GM18861 (cell line): ENCODE measurements around the gene BOD1.

Experiments used
- ATAC-seq: cut with Tn5 transposase; IDR thresholded peaks from one replicate; pipeline ENCODE4 v1.9.1; 2021; ENCODE audit not compliant: unreplicated experiment

BOD1 gene

DNA sequence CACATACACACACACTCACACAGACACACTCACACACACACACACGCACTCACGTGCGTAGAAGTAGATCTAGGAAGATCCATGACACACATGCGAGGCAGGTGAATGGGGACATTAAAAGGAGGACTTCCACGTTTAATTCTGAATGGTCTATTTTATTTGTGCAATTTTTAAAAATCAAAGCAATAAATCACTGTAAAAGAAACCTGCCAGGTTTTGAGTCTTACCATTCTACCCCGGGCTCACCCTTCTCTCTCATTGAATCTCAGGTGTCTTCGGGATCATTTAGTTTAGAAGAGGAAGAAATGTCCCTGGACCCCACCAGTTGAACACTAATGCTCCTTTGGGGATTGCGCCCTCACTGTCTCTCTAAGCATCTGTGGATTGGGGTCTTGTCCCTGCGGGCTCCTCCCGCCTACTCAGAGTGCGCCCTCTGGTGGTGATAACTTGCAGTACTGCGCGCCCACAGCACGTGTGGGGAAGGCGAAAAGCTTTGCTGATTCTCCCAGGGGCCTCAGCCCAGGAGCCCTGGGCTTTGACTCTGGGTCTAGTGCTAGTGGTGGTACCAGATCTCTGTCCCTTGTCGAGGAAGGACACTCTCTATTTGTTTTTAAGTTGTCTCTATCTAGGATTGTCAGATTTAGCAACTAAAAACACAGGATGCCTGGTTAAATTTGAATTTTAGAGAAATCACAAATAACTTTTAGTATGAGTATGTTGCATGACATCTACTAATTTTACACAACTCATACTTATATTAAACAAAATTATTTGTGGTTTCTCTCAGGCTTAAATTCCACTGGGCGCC is 34.8 kb downstream of the BOD1 start:
- no peak for ATAC-seq

DNA sequence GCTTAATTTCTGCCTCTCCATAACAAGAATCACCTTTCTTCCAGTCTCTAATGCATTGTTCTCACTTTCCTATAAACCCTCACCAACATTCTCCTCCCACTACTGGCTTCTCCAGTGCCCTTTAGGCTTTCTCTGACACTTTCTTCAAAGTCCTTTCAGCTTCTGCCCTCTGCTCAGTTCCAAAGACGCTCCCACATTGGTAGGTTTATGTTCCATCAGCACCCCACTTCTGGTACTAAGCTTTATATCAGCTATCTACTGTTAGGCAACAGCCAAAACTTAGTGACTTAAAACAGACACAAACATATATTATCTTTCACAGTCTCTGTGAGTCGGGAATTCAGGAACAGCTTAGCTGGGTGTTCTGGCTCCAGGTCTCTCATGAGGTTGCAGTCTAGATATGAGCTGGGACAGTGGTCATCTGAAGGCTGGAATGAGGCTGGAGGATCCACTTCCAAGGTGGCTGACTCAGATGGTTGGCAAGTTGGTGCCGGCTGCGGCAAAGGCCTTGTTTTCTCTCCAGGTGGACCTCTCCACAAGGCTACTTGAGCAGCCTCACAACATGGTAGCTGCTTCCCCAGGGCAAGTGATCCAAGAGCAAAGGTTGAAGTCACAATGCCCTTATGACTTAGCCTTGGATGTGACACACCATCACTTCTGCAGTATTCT is 37.4 kb downstream of the BOD1 start:
- ATAC-seq = no peak

DNA sequence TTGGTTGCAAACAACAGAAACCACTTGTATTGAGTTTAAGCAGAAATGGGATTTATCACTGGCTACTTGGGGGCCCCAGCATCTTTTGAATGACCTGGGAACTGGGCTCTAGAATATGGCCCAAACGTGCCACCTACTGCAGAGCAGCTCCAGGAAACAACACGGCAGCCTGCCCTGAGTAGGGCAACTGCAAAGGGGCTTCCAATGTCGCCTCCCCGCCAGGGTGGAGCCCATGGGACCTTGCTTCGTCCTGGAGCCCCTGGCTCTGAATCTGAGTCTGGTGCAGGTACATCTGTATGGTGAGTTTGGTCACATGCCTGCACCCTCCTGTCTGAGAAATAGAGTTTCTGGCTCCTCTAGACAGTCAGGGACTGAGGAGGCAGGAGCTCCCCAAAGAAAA is 38.6 kb downstream of the BOD1 start:
- ATAC-seq = no peak

DNA sequence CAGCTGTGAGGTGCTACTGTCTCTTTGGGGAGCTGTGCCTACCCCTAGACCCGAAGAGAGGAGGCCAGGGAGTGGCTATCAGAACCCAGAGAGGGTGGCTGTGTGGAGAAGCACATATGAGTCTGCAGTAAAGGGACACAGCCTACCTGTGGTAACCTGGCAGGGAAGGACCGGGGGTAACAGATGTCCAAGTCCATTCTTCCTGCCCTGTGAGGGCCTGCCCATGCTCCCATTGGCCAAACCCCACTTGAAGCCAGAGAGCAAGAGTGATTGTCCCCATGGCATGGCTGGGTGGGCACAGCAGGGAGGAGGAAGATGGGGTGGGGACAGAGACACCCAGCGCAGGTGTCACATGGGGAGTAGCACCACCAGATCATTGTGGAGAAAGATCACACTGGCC is 39.3 kb downstream of the BOD1 start:
- ATAC-seq = no peak

DNA sequence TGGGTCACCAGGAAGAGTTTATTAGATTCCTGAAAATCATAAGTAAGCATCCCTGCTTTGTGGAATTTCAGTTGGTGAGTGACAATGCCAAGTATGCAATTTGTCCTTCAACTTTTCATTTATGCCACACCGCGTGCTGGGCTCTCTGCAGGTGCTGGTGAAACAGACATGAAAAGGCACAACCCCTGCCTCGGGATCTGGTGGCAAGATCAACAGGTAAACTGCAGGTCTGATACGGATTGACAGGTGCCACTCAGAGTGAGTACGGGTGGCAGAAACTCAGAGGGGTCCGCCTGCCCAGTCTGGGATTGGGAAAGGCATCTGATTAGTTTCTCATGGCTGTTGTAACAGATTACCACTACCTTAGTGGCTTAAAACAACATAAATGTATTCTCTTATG is 40.5 kb downstream of the BOD1 start:
- no peak for ATAC-seq

DNA sequence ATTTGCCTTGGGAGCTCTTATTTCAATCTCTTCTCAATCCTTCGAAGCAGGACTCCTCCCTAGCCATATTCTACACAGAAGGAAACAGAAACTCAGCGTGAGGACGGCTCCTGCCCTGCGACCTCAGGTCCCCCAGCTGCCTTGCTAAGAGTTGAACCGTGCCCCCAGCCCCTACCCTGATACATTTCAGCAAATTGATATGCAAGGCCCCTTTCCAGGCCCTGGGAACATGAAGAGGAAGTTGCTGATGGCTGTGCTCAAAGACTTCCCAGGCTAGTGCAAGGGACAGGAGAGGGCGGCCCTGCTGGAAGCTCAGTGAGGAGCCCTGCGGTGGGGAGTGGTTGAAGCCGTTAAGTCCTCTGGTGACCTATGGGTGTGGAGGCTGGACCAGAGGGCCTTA is 41.5 kb downstream of the BOD1 start:
- ATAC-seq = no peak

DNA sequence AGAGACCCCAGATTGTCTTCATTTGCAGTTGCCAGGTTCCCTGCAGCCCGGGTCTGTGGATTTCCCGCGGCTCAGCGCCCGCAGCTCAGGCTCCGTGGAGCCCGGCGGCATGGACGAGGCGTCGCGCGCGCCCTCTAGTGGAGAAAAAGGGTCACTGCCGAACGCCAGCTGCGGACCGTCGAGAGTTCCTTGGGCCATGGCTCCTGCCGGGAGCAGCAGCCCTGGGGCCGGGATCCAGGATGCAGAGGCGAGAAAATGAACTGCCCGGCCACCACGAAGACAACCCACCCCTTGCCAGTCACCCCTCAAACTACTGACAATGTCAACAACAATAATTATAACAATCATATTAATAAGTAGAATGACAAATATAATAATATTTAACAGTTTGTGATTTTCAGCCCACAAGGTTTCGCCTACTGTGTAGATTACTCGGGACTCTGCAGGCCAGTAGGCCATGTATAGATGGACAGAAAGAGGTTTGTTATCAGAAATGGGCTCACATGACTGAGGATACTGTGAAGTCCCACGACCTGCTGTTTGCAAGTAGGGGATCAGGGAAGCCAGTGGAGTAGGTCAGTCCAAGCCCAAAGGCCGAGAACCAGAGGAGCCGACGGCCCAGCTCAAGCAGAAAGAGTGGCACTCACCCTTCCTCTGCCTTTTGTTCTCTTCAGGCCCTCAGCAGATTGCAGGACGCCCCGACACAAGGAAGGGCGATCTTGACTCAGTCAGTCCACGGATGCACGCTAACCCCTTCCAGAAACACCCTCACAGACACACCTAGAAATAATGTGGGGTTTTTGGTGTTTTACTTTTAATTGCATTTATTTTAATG is 43.1 kb downstream of the BOD1 start:
- ATAC-seq = peak; percentile 51

DNA sequence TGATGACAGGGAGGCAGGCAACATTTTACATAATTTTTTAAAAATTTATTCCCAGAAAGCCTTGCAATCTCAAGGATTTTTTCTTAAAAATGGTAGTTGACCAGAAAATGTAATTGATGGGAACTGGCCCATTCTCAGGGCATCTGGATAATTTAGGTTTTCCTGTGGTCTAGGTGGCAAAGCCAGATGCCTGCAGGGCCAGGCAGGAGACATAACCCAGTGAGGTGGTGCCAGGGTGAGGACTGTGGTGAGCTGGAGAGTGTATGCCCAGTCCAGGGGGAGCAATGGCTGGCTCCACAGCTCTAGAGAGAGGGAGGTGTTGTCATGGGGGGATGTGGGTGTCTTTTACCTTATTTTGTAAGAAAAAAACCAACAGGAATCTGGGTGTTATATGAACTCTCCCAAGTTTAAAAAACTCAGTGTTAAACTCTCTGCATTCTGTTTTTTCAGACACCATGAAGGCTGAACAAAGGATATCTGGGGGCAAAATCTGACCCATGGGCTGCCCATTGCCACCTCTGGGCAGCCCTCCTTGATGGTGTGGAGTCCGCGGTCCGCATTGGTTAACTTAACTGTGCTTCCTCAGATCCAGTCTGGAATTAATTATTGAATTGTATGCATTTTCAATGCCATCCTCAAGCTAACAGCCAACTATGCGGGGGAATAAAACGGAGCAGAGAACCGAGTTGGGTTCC is 43.9 kb downstream of the BOD1 start:
- no peak for ATAC-seq

DNA sequence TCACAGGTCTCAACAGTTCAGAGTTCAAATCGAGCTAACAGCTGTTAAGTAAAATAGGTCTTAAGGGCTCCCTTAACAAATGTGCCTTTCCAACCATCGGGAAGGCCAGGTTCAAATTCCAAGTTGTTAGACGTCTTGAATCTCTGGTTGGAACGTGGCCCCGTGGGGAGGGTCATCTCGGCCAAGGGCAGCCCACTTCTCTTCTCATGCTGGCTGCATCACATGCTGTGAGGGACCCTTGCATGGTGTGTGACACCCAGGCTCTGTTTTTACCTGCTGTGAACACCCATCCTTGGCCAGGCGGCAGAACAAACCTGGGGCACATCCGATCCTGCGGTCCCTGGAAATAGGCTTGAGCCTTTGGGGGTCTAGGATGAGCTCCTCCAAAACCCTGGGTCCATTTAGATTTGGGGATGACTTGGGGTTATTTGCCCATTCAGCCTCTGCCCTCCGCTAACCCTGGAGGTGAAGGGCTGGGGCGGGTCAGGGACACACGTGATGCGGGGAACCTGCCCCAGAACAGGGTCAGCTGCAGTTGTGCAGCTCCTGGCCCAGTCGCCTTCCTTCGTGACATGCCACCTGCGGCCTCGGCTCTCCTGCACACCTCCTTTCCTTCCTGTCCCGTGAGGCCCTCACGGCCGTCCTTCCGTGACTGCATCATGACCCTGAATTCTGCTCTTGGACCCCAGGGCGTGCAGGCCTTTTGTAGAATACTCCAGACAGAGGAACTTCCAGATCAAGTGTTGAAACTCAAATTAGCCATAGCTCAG is 45.9 kb downstream of the BOD1 start:
- ATAC-seq = no peak

DNA sequence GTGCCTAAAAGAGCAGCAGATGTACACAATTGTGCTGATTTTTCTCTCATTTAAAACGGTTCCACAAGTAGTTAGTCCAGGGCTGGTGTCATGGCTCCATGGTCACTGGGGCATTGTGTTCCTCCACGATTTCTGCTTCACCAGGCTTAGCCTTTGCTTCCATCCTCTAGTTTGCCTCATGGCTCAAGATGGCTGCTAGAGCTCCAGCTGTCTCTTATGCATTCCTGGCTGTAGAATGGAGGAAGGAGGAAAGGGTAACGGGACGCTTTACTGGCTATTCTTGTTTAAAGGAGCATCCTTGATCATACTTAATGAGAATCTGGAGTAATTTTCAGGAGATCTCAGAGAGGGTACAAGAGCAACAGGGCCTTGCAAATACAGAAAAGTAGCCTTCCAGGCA is 47.7 kb downstream of the BOD1 start:
- ATAC-seq = no peak

DNA sequence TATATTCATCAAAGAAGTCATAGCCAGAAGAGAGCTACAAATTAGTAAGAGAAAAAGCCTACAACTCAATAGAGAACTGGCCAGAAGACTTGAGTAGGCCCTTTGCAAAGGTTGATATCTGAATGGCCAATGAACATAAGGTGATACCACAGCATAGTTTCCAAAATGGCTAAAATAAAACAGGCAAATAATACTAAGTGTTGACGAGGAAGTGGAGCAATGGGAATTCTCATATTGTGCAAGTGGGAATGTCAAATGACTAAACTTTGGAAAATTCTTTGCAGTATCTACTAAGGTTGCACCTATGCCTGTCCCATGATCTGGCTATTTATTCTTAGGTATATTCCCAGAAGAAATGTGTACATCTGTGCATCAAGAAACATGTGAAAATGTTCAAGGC is 48.3 kb downstream of the BOD1 start:
- ATAC-seq = no peak

DNA sequence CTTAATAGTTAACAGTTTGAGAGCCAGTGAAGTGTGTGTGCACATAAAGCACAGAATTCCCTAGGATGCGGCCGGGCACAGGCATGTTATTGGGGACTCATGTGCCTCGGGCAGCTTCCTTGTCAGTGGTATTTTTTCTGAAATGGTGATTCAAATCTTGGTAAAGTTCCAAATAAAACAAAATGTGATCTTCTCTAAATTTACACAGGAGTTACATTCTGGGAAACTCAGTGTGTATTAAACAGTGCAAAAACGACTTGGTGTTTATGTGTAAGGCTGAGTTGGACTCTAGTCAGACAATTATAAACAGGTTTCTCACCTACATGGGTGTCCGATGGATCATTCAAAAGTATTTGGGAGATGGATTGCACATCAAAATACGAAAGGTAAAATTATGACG is 48.9 kb downstream of the BOD1 start:
- ATAC-seq = no peak

DNA sequence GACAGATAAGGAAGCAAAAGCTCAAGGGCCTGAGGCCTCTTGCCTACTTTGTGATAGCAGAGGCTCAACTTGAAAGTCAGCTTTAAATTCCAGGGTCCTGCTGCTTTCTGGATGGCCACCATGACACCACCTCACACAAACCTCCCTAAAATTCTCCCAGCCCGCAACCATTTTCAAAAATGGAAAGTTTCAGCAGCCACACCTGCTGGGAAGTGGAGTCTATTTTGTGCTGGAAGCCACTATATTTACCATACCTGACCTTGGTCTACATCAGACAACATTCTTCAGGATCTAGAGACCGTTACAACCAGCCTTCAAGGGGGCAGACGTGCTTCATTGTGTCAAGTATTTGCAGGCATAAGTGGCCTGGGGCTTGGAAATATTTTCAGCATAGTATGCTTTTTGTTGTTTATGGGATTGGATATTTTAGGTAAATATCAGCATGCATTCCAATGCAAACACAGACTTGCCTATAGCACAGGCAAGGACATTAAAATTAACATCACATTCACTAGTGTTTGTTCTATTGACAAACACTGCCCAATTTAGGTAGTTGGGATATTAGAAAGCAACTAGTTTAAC is 50.9 kb downstream of the BOD1 start:
- no peak for ATAC-seq

DNA sequence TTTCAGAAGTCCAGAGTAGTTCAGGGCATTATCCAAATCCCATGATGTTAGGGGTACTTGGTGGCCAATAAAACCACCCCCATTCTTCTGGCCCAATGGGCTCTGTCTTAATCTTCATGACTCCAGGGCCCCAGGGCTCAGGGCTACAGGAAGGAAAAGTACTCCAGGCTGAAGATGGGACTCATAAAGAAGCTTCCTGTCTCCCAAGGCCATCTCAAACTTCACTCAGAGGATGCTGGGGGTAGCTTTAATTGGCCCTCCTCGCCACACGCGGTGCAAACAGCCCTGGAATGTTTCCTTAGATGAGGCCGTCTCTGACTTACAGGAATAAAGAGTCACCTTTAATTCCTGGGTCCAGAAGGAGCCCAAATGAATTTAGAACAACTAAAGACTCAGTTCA is 52.3 kb downstream of the BOD1 start:
- ATAC-seq = no peak

DNA sequence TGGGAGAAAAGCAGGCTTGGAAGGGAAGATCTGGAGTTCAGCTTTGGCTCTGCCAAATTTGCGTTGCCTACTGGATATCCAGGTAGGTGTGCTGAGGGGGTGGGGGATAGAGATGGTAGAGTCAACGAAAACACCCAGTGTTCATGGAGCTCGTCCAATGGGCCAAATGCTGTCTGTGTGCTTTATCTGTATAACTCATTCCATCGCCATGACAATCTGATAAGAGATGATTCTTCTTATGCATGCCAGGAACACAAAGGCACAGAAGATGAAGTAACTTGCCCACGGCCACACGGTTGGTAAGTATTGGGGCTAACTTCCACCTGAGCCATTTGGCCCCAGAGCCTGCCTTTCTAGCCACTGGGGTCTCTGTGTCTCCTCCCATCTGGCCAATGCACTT is 53.2 kb downstream of the BOD1 start:
- ATAC-seq = no peak

DNA sequence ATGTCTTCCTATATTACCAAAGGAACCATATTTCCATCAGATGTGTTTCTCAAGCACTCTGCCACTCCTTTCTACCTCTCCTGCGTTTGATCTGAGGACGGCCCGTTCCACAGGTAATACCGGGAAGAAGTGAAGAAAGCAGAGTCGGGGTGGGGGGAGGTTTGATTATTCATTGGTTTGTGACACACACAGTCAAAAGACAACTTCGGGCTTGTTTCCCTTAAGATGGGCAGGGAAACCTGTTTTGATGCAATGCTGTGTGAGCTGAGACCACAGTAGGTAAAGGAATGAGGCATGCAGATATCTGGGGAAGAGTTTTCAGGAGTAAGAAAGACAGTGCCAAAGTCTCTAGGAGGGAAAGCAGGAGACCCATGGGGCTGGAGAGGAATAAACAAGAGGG is 54.0 kb downstream of the BOD1 start:
- no peak for ATAC-seq
